ENCODE results near the gene CCL14. TPM values are rescaled to one million over a fixed set of nuclear protein-coding genes. Genes with fewer than 3 reads are reported as not detected.

The CCL14 gene
- total and polyA plus RNA-seq, 2 of the 13 experiments (the other 11 are each of a cell fraction or from before 2014, with no cell fraction given) = 1.1 to 1.7 TPM

GRCh38 chr17:35973333-35974260 lies 12.9 kb downstream of the CCL14 start (continued):
- TF ChIP-seq MTERF4 (CRISPR knock-in tag; IDR thresholded peaks at IDR 0.05) (no peak), ZNF782 (CRISPR knock-in tag; IDR thresholded peaks at IDR 0.05; ENCODE audit: borderline replicate concordance) (no peak), NAIF1 (CRISPR knock-in tag; IDR thresholded peaks at IDR 0.05; ENCODE audit: borderline replicate concordance) (no peak), TBX2 (CRISPR knock-in tag; IDR thresholded peaks at IDR 0.05; ENCODE audit: borderline replicate concordance) (peak; percentile 96), ZNF10 (CRISPR knock-in tag; IDR thresholded peaks at IDR 0.05; ENCODE audit: borderline replicate concordance, low read depth) (no peak), KLF15 (CRISPR knock-in tag; IDR thresholded peaks at IDR 0.05; ENCODE audit: borderline replicate concordance) (no peak), SP5 (CRISPR knock-in tag; IDR thresholded peaks at IDR 0.05; ENCODE audit: borderline replicate concordance, low read depth) (peak; percentile 96), MAF1 (CRISPR knock-in tag; IDR thresholded peaks at IDR 0.05; ENCODE audit: borderline replicate concordance) (no peak), PTBP1 (IDR thresholded peaks at IDR 0.05; ENCODE audit: low read depth, low read length, poor library complexity, severe bottlenecking) (no peak), ZBTB38 (CRISPR knock-in tag; IDR thresholded peaks at IDR 0.05) (peak; percentile 37; the same call in 1 of the 2 replicates), HDAC6 (IDR thresholded peaks at IDR 0.05; ENCODE audit: low read depth, low read length) (no peak), GFI1 (CRISPR knock-in tag; IDR thresholded peaks at IDR 0.05; ENCODE audit: borderline replicate concordance) (peak; percentile 88), ZNF720 (CRISPR knock-in tag; IDR thresholded peaks at IDR 0.05) (no peak), GATA4 (IDR thresholded peaks at IDR 0.05; ENCODE audit: borderline replicate concordance, low read depth) (peak; percentile 85; the same call in 1 of the 2 replicates), SIX4 (CRISPR knock-in tag; IDR thresholded peaks at IDR 0.05) (peak; percentile 87), NR3C1 (CRISPR knock-in tag; IDR thresholded peaks at IDR 0.05) (no peak)
- TF ChIP-seq, protein P1, sequence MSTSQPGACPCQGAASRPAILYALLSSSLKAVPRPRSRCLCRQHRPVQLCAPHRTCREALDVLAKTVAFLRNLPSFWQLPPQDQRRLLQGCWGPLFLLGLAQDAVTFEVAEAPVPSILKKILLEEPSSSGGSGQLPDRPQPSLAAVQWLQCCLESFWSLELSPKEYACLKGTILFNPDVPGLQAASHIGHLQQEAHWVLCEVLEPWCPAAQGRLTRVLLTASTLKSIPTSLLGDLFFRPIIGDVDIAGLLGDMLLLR (CRISPR knock-in tag; IDR thresholded peaks at IDR 0.05) = 0 out of 2 replicates have a peak, but pooled peaks have one; percentile 8
- TF ChIP-seq, protein P2, sequence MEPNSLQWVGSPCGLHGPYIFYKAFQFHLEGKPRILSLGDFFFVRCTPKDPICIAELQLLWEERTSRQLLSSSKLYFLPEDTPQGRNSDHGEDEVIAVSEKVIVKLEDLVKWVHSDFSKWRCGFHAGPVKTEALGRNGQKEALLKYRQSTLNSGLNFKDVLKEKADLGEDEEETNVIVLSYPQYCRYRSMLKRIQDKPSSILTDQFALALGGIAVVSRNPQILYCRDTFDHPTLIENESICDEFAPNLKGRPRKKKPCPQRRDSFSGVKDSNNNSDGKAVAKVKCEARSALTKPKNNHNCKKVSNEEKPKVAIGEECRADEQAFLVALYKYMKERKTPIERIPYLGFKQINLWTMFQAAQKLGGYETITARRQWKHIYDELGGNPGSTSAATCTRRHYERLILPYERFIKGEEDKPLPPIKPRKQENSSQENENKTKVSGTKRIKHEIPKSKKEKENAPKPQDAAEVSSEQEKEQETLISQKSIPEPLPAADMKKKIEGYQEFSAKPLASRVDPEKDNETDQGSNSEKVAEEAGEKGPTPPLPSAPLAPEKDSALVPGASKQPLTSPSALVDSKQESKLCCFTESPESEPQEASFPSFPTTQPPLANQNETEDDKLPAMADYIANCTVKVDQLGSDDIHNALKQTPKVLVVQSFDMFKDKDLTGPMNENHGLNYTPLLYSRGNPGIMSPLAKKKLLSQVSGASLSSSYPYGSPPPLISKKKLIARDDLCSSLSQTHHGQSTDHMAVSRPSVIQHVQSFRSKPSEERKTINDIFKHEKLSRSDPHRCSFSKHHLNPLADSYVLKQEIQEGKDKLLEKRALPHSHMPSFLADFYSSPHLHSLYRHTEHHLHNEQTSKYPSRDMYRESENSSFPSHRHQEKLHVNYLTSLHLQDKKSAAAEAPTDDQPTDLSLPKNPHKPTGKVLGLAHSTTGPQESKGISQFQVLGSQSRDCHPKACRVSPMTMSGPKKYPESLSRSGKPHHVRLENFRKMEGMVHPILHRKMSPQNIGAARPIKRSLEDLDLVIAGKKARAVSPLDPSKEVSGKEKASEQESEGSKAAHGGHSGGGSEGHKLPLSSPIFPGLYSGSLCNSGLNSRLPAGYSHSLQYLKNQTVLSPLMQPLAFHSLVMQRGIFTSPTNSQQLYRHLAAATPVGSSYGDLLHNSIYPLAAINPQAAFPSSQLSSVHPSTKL (CRISPR knock-in tag; IDR thresholded peaks at IDR 0.05) = peak; percentile 98
- TF ChIP-seq, protein P3, sequence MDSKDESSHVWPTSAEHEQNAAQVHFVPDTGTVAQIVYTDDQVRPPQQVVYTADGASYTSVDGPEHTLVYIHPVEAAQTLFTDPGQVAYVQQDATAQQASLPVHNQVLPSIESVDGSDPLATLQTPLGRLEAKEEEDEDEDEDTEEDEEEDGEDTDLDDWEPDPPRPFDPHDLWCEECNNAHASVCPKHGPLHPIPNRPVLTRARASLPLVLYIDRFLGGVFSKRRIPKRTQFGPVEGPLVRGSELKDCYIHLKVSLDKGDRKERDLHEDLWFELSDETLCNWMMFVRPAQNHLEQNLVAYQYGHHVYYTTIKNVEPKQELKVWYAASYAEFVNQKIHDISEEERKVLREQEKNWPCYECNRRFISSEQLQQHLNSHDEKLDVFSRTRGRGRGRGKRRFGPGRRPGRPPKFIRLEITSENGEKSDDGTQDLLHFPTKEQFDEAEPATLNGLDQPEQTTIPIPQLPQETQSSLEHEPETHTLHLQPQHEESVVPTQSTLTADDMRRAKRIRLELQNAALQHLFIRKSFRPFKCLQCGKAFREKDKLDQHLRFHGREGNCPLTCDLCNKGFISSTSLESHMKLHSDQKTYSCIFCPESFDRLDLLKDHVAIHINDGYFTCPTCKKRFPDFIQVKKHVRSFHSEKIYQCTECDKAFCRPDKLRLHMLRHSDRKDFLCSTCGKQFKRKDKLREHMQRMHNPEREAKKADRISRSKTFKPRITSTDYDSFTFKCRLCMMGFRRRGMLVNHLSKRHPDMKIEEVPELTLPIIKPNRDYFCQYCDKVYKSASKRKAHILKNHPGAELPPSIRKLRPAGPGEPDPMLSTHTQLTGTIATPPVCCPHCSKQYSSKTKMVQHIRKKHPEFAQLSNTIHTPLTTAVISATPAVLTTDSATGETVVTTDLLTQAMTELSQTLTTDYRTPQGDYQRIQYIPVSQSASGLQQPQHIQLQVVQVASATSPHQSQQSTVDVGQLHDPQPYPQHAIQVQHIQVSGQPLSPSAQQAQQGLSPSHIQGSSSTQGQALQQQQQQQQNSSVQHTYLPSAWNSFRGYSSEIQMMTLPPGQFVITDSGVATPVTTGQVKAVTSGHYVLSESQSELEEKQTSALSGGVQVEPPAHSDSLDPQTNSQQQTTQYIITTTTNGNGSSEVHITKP (CRISPR knock-in tag; IDR thresholded peaks at IDR 0.05; ENCODE audit: low read depth) = peak; percentile 82
